NCI-H446 treated with DMSO at 0.1 percent for 48 hours (cell line): ENCODE results near the gene MICALL2.

Source experiments
- DNase-seq: peaks from one replicate; lab custom pipeline; 2025; lab: John Stamatoyannopoulos, UW

Gene MICALL2

DNA sequence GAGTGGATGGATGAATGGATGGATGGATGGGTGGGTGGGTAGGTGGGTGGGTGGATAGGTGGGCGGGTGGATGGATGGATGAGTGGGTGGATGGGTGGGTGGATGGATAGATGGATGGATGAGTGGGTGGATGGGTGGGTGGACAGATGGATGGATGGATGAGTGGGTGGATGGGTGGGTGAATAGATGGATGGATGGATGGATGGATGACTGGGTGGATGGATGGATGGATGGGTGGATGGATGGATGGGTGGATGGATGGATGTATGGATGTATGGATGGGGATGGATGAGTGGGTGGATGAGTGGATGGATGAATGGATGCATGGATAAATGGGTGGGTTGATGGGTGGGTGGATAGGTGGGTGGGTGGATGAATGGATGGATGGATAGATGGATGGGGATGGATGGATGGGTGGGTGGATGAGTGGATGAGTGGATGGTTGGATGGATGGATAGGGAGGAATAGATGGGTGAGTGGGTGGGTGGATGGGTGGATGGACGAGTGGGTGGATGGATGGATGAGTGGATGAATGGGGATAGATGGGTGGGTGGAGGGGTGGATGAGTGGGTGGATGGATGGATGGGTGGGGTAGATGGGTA, 43.8 kb downstream of the MICALL2 start:
- DNase-seq = no peak

DNA sequence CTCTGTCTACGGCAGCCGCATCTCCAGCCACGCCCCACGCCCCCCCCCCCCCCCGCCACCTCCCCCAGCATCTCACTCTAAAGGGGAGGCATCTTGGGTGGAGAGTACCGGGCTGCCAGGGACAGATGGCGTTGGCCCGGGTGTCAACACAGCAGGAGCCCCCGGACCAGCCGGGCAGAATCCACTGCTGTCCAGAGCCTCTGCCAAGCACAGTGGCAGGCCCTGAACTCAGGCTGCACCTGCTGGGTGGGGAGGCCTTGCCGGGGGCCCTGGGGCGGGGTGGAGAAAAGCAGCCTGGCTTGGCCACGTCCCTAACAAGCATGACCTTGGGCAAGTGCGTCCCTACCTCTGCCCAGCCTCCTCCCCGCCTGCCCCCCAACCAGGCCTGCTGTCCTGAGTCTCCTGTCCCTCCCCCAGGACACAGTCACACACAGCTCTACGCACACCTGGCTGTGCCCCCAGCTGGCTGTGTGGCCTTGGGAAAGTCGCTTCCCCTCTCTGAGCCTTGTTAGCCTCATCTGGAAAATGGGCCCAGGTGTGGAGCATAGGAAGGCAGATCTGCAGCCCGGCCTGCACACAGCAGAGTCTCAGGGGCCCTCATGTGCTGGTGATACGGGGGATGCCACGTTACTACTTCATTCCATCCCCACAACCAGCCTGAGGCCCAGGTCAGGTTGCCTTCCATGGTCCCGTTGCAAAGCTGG, 45.2 kb downstream of the MICALL2 start:
- peak; percentile 45 for DNase-seq

DNA sequence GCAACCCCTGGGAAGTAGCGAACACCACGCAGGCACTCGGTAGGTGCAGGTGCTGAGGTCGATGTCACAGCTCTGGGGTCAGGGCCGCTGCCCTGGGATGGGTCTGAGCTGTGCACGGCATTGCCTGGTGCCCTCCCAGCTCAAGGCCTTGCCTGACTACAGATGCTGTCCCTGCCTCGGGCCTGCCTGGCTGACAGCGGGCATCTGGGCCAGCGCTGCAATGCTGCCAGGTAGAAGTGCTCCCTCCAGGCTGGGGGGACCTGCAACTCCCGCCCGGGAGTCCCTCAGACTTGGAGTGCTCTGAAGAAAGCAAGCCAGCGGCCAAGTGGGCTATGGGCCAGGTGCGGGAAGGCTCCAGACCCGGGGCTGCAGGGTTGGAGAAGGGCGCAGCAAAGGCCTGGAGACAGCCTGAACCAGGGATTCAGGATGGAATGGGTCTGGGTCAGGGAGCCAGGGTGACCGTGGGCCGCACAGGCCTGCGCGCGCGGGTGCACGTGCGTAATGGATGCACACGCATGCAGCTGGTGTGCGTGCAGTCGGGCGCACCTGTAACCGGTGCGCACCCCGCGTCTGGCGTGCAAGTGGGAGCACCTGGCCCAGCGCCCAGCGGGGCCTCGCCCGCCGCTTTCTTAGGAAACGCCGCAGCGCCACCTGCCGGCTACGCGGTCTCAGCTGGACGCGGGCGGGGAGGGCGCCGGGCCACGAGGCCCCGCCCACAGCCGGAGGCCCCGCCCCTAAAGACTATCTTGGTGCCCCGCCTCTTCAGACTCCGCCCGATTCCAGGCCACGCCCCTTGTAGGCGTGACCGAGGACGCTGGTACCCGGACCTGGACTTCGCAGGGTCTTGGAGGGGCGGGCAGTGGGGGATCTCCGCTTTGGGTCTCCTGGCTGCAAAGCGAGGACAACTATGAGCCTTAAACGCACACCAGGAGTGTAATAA, 46.7 kb downstream of the MICALL2 start:
- DNase-seq = peak; percentile 58

DNA sequence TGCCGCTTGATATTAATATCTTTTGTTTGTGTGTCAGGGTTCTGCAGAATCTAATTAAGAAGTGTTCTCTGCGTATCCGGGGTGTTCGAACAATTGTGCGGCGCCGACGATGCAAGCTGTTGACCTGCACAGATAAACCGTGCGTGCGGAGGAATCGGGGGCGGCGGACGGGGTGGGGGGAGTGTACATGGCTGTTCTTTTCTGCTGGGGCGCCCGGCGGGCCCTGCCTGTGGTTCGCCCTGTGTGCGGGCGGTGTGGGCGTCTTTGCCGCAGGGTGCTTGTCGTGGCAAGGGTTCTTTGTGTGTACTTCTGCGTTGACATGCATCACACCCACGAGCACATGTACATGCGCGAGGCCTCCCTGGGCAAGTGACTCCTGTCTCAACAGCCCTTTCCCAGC, 47.9 kb downstream of the MICALL2 start:
- no peak for DNase-seq

DNA sequence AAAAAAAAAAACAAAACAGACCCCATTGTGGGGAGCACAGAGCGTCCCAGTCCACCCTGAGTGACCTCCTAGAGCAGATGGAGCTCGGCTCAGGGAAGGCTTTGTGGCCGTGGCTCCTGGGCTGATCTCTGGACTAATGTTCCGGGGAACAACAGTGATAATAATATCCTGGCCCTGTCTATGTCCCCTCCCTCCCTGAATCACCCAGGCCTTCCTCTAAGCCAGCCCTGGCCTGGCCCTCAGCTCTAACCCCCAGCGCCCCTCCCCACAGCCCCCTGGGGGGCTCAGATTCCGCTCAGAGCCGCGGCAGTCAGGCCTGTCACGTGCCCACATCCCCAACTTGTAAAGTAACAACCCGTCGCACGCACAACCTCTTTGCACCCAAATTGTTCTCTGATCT, 48.3 kb downstream of the MICALL2 start:
- no peak for DNase-seq

DNA sequence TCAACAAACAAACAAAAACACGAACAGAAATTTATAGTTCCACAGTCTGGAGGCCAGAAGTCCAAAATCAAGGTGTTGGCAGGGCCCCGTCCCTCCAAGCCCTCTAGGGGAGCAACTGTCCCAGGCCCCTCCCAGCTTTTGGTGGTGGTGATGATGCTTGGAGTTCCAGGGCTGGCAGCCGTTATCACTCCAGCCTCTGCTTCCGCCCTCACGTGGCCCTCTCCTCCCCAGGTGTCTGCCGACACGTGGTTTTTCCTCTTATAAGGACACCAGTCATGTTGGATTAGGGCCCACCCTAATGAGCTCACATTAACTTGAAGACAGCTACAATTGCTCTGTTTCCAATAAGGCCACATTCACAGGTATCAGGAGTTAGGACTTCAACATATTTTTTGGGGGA, 49.7 kb downstream of the MICALL2 start:
- DNase-seq = no peak

DNA sequence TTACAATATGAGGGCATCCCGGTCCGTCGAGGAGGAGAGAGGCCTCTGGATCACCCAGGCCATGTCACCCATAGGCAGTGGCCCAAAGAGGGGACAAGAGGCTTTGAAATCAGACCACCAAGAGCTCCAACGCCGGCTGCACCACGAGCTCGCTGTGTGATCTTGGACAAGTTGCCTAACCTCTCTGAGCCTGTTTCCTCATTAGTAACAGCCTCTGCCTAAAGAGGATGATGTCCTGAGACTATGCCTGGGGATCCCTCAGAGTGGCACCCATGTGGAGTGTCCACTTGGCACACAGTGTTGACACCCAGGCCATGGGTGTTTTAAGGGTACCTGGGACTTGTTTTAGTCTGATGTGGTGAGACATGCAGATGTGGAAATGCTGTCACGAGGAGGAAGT, 50.8 kb downstream of the MICALL2 start:
- DNase-seq = no peak

DNA sequence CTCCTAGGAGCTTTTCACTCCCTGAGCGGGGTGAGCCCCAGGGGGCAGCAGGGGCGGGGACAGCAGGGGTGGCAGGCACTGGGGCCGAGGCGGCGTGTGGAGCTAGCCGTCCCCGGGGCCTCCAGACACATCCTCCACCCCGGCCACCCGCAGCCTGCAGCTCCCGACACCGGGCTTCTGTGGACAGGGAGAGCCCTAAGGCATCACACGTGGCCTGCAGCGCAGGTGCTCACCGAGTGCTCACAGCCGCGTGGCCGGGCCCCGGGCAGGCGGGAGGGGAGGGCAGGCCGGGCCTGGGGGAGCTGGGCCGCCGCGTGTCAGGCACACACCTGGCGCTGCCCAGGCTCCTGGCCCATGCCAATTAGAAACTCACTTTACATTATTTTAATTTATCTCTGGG, 51.4 kb downstream of the MICALL2 start:
- DNase-seq = no peak

DNA sequence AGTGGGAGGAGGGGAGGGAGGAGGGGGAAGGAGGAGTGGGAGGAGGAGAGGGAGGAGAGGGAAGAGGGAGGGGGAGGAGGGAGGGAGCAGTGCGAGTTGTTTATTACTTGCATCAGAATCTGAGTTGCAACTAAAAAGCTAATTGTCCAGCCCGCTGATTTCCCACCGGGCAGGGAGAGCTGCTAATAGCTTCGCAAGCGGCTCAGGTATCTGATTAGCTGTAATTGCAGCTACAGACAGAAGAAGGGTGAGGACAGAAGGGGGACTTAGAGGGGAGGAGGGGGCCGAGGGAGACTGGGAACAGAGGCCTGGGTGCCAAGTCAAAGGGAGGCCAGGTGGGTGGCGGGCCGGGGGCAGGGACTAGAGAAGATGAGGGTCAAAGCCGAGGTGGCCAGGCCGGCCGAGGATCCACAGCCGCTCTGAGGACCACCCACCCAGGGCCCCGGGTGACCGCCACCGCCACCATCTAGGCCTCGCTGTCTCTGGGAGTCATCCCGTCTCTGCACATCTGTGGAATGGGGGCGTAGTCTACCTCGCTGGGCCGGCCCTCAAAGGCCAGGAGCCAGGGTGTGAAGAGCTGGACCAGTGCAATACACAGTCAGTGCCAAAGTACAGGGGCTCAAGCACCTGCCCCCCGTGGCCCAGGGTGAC, 54.2 kb downstream of the MICALL2 start:
- no peak for DNase-seq

DNA sequence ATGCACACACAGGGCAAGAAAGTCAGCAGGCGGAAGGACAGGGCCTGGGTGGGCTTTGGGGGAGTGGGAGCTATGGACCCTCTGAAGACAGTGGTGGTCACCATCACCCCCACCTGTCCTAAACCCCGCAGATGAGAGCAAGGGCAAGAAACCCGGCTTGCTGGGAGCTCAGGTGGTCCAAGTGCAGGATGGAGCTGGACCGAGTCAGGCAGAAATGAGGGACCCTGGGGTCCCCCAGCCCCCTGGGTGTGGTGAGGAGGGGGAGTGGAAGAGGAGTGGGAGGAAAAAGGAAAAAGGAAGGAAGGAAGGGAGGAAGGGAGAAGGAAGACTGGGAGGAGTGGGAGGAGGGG, 54.8 kb downstream of the MICALL2 start:
- DNase-seq = no peak

DNA sequence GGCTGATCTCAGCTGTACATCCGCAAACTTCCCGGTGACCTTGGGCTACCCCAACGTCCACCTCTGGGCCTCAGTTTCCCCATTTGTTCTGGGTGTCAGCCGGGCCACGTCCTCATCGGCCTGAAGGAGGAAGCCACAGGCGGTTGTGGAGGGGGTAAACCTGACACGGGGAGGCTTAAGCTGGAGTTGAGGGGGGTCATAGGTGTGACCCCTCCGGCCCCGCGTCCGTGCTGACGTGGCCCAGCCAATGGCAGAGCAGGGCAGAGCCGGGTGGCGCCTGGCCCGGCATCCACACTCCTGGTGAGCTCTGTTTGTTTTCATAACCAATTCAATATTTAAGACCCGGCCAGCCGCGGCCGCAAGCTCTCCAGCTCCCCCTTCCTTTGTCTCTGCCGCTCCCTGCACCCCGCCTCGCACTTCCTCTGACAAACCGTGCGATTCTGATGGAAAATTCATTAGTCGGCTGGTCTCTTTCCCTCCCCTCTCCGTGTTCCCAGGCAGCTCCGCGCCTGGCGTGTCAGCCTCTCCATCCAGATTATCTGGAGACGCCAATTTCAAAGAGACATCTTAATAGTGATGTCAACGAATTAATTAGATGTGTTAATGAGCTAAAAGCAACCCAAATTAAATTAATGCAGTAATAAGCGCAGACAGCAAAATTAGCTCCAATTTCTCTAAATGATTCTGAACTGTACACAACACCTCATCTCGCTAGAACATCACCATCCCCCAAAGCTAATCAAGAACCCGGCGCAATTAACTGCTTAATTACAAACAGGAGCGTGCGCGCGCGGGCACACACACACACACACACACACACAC, 55.4 kb downstream of the MICALL2 start:
- DNase-seq = no peak

DNA sequence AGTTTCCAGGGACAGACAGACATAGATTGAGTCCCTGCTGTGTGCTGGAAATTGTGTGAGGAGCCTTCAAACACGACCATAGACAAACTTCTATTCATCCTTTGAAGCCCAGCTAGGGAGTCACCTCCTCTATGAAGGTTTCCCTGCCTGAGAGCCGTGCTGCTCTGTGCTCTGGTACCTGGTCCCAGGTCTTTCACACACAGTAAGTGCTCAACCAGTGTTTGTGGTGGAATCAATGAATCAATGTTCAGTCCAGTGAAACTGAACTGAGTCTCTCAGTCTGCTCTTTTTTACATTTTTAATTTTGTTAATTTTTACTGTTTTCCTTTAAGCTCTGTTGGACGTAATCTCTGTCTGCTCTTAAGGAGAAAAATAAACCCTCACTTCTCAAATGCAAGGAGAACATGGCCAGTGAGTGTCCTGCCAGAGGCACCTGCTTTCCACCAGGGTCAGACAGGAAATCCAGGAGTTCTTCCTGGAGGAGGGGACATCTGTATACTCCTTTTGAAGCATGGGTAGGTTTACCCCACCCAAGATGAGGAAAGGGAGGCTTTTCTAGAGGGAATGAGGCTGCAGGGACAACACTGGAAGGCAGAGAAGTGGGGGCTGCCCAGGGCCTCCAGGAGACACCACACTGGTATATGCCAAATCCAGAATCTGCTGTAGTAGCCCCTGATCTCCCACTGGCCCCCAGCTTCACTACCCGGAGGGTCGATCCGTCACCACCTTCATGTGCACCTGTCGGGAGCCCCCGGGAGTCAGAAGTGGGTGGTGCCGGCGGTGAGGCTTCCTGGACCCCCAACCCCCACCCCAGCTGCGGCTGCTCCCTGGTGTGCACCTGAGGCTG, 56.3 kb downstream of the MICALL2 start:
- no peak for DNase-seq

DNA sequence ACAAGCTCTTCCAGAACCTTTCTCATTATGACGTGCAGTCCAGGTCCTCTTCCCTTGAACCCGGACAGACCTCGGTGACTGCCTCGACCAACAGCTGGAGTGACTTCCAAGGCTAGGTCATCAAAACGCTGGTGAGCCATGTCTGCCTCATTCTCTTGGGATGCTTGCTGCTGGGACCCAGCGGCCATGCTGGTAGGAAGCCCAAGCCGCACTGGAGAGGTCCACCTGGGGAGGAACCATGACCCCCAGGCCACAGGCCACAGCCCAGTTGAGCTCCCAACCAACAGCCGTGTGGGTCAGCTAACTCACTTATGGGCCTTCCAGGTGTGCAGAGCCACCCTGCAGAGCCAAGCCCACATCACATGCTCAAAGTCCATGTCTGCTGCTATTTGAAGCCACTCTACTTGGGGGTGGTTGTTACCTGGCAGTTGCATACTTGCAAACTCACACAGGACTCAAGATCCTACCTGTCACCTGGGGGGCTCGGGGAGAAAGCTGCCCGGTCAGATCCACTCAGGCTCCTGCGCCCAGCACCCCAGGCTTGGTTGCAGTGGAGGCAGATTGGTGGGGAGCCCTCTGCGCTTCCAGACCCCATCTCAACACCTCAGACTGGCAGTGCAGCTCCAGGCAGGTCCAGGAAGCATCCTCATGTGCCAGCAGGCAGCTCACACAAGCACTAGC, 57.0 kb downstream of the MICALL2 start:
- no peak for DNase-seq

DNA sequence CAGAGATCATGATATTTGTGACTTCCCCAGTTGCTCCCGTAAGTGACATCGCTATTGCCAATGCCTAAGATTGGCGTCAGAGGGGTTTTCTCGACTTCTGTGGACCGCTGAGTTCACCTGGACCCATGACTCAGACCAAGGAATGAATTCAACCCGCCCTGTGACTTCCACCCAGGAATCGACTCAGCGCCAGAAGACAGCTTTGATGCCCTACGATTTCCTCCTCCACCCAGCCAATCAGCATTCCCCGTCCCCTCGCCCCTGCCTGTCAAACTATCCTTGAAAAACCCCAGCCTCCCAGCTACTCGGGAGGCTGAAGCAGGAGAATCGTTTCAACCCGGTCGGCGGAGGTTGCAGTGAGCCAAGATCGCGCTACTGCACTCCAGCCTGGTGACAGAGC, 58.3 kb downstream of the MICALL2 start:
- no peak for DNase-seq

DNA sequence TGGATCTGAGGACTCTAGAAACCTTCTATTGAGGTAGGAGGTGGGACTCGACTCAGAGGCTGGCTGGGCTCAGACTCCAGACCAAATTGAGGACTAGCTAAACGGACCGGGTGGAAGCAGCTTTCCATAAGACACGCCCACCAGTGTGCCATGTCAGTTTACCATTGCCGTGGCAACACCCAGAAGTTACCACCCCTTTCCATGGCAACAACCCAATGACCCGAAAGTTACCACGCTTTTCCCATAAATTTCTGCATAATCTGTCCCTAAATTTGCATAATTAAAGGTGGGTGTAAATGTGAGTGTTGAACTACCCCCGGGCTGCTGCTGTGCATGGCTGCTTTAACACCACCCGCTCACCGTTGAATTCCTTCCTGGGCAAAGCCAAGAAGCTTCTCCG, 58.9 kb downstream of the MICALL2 start:
- DNase-seq = no peak

DNA sequence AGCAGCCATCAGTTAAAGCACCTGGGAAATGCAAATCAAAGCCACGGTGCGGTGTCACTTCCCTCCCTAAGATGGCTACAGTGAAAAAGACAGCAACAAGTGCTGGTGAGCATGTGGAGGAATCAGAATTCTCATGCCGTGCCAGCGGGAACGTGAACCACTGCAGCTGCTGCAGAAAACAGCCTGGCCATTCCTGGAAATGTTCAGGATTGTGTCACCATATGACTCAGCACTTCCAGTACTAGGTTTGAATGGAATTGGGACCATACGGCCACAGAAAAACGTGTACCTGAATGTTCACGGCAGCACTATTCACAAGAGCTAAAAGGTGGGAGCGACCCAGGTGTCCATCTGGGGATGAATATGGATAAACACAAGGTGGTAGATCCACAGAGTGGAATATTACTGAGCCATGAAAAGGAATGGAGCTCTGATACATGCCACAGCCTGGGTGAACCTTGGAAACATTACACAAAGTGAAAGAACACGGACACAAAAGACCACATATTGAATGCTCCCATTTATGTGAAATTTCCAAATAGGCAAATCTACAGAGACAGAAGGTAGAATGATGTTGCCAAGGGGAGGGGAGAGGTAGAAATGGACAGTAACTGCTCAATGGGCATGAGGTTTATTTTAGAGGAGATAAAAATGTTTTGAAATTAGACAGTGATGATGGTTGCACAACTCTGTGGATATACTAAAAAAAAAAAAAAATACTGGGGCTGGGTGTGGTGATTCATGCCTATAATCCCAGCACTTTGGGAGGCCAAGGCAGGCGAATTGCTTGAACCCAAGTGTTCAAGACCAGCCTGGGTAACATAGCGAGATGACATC, 61.6 kb downstream of the MICALL2 start:
- no peak for DNase-seq

DNA sequence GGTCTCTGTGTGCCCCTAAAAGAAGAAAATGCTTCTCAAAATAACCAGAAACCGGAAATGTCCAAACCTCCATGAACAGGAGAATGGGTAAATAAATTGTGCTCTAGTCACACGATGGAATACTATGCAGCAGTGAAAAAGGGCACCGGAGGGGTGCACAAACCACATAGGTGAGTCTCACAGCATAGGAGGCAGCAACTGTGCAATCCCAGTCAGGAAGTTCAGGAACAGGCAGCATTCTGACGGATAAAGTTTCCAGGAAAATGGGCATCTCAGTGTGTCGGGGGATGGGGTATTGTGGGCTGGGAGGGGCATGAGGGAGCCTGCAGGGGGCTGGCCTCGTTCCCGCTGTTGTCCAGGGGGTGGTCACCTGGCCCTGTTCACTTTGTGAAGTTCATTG, 63.1 kb downstream of the MICALL2 start:
- DNase-seq = no peak

DNA sequence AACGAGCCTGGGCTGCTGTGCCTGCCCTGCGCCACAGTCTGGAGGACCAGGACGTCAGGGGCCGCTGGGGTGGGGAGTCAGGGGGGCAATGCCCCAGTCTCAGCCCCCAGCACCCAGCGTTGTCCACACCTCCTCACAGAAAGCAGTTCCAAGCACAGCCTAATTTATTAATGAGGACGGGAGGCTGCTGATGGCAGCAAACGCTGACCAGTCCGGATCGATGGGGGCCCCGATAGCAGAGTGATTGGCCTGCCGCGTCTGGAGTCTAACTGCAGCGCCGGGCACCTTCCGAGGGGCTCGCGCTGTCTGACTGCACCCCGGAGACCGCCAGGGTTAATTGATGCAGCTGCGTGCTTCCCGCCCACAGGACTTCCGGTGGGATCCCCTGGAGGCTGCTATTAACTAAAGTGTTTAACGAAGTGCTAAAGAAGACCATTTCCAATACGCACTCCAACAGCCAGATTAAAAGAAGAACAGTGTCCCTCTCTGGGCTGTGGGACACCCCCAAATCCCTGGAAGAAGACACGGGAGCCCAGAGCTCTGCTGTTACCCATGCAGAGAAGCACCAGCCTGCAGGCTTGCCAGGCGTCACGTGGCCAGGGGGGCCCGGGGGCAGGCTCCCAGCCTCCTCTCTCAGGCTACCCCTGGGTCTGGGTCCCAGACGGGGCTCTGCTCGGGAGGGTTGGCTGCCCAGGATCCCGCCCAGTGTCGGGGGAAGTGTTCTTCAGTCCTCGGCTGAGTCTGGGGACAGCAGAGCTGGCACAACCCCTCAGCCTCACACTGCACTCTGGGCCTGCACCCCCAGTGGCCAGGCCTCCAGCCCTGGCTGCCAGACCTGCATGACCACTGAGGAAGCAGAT, 63.8 kb downstream of the MICALL2 start:
- DNase-seq = no peak
